SHP77 (cell line): ENCODE data around the gene DCXR.

Experiments
- DNase-seq, 2 experiments: peaks; one replicate each; lab custom pipeline; 2025; lab: John Stamatoyannopoulos, UW

DCXR gene

GRCh38 chr17:82055023-82055964 is 17.8 kb upstream of the DCXR start:
- DNase-seq: no peak

GRCh38 chr17:82054351-82055022 is 17.0 kb upstream of the DCXR start:
- no peak for DNase-seq

GRCh38 chr17:82053556-82054263 is 16.2 kb upstream of the DCXR start:
- DNase-seq: no peak

GRCh38 chr17:82053130-82053529 is 15.6 kb upstream of the DCXR start:
- no peak for DNase-seq

GRCh38 chr17:82052638-82053059 is 15.2 kb upstream of the DCXR start:
- no peak for DNase-seq

GRCh38 chr17:82051776-82052637 is 14.5 kb upstream of the DCXR start, which contains the start of the genes GPS1 and RFNG:
TSS of gene GPS1 (plus strand) at chr17:82051898. CDS start at chr17:82051932, 34 bp downstream.
TSS of gene RFNG (minus strand) at chr17:82051811. CDS start at chr17:82051766, 45 bp downstream.
- DNase-seq: peak; percentile 54 to 82

- no peak for DNase-seq
Observed at GRCh38 chr17:82050761-82051641, 13.5 kb upstream of the DCXR start.

GRCh38 chr17:82050152-82050760 is 12.8 kb upstream of the DCXR start:
- no peak for DNase-seq

- DNase-seq: no peak
Observed at GRCh38 chr17:82049521-82049971, 12.0 kb upstream of the DCXR start.

- DNase-seq: no peak
Observed at GRCh38 chr17:82049106-82049505, 11.6 kb upstream of the DCXR start.

- no peak for DNase-seq
Observed at GRCh38 chr17:82048571-82048971, 11.1 kb upstream of the DCXR start.

- DNase-seq: no peak
Observed at GRCh38 chr17:82047914-82048570, 10.5 kb upstream of the DCXR start.

GRCh38 chr17:82047379-82047778 is 9.9 kb upstream of the DCXR start:
- no peak for DNase-seq

- no peak for DNase-seq
Observed at GRCh38 chr17:82046903-82047302, 9.4 kb upstream of the DCXR start.

- no peak for DNase-seq
Observed at GRCh38 chr17:82045936-82046484, 8.5 kb upstream of the DCXR start.

GRCh38 chr17:82043507-82043906 is 6.0 kb upstream of the DCXR start:
- DNase-seq: no peak

GRCh38 chr17:82042649-82043048 is 5.2 kb upstream of the DCXR start:
- DNase-seq: no peak

- no peak for DNase-seq
Observed at GRCh38 chr17:82041144-82041814, 3.8 kb upstream of the DCXR start.
